Activated CD4-positive, alpha-beta T cell treated with anti-CD3 and anti-CD28 coated beads for 1 hour (primary cell): Measurements from ENCODE around the gene WDPCP.
"Not testable (repeated sequence)": the region's sequence is repeated elsewhere in the genome, so short reads cannot be mapped to it uniquely, and the experiment has no call there.

Experiments used
- DNase-seq: peaks from one replicate; pipeline ENCODE4 v3.0.0-alpha.2; 2020

Gene WDPCP

GRCh38 chr2:63589148-63589958 lies 1.1 kb upstream of the WDPCP start:
- no peak for DNase-seq

- DNase-seq, result no peak
Observed at GRCh38 chr2:63587814-63588384, 378 bp downstream of the WDPCP start.

GRCh38 chr2:63582873-63583272 lies 5.4 kb downstream of the WDPCP start:
- DNase-seq, result no peak

- DNase-seq, result no peak
Observed at GRCh38 chr2:63581298-63581961, 6.8 kb downstream of the WDPCP start.

- DNase-seq, result no peak
Observed at GRCh38 chr2:63580651-63581297, 7.5 kb downstream of the WDPCP start.

- no peak for DNase-seq
Observed at GRCh38 chr2:63578767-63579166, 9.5 kb downstream of the WDPCP start.

- no peak for DNase-seq
Observed at GRCh38 chr2:63576546-63576945, 11.7 kb downstream of the WDPCP start.

- not testable (repeated sequence) for DNase-seq
Observed at GRCh38 chr2:63573726-63574345, 14.4 kb downstream of the WDPCP start.

GRCh38 chr2:63573026-63573425 lies 15.3 kb downstream of the WDPCP start:
- not testable (repeated sequence) for DNase-seq

- no peak for DNase-seq
Observed at GRCh38 chr2:63572001-63572400, 16.3 kb downstream of the WDPCP start.

GRCh38 chr2:63571291-63571690 lies 17.0 kb downstream of the WDPCP start:
- DNase-seq, result no peak

GRCh38 chr2:63569740-63570139 lies 18.5 kb downstream of the WDPCP start:
- DNase-seq, result no peak

GRCh38 chr2:63562751-63563150 lies 25.5 kb downstream of the WDPCP start:
- no peak for DNase-seq

GRCh38 chr2:63558922-63559321 lies 29.4 kb downstream of the WDPCP start:
- DNase-seq, result not testable (repeated sequence)

- DNase-seq, result not testable (repeated sequence)
Observed at GRCh38 chr2:63557819-63558218, 30.5 kb downstream of the WDPCP start.

- no peak for DNase-seq
Observed at GRCh38 chr2:63555931-63556330, 32.3 kb downstream of the WDPCP start.

GRCh38 chr2:63555299-63555698 lies 33.0 kb downstream of the WDPCP start:
- no peak for DNase-seq

GRCh38 chr2:63553049-63553448 lies 35.2 kb downstream of the WDPCP start:
- no peak for DNase-seq

- DNase-seq, result no peak
Observed at GRCh38 chr2:63545023-63545422, 43.3 kb downstream of the WDPCP start.

GRCh38 chr2:63544017-63544627 lies 44.2 kb downstream of the WDPCP start:
- no peak for DNase-seq

- DNase-seq, result no peak
Observed at GRCh38 chr2:63539416-63540162, 48.7 kb downstream of the WDPCP start.

GRCh38 chr2:63538390-63538789 lies 49.9 kb downstream of the WDPCP start:
- no peak for DNase-seq
